CD4-positive, alpha-beta T cell treated with Interleukin-4 for 1 hour (primary cell): ENCODE data around the gene PLAU.
"Not testable (repeated sequence)": the region's sequence is repeated elsewhere in the genome, so short reads cannot be mapped to it uniquely, and the experiment has no call there.

Experiments used
- DNase-seq, 2 donors: peaks; one replicate each; pipeline ENCODE4 v3.0.0-alpha.2; 2020 to 2022

PLAU gene

DNA sequence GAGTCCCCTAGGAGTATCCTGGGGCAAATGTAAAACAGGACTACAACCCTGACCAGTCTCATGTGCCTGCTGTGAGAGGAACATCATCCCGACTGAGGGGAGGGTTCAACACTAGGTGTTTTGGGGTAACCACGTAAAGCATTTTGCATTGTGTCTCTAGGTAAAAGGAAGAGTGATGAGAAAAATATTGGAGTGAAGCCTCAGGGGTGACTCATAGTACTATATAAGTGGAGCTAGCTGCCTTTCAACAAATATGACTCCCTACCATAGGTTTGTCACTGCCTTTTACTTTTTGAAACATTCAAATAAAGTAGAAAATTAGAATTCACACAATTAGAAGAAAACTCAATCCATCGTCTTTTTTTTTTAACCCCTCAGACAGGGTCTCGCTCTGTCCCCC is 34.0 kb upstream of the PLAU start:
- no peak for DNase-seq

DNA sequence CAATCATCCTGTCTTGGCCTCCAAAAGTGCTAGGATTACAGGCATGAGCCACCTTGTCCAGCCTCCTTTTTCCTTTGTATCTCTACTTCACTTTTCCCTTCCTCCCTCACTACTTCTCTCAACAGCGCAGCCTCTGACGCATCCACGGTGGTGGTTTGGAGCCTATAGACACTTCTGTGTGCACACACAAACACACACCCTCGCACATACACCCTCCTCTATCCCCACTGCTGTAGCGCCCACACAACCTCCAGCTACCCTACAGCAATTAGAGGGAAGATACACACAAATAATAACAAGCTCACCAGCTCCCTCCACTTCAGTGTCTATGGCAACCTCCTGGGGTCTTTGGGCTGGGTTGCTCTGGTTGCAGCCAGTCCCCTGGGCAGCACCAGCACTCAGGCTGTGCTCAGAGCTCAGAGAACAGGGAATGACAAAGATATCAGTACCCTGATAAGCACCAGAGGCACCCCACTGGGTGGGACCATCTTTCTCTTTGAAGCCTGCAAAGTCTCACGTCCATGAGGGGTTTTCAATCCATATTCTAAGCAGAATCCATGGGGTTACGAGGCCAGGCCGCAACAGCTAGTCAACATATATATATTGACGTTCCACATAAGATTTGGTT is 33.3 kb upstream of the PLAU start:
- no peak for DNase-seq

DNA sequence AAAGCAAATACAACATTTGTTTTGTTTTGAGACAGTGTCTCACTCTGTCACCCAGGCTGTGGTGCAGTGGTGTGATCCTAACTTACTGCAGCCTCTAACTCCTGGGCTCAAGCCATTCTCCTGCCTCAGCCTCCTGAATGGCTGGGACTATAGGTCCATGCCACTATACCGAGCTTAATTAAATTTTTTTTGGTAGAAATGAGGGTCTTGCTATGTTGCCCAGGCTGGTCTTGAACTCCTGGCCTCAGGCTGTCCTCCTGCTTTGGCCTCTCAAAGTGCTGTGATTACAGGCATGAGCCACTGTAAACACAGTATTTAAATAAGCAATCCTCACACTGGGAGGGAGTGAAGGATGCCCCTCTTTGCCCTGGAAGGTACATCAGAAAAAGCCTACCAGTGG is 32.6 kb upstream of the PLAU start:
- no peak for DNase-seq

DNA sequence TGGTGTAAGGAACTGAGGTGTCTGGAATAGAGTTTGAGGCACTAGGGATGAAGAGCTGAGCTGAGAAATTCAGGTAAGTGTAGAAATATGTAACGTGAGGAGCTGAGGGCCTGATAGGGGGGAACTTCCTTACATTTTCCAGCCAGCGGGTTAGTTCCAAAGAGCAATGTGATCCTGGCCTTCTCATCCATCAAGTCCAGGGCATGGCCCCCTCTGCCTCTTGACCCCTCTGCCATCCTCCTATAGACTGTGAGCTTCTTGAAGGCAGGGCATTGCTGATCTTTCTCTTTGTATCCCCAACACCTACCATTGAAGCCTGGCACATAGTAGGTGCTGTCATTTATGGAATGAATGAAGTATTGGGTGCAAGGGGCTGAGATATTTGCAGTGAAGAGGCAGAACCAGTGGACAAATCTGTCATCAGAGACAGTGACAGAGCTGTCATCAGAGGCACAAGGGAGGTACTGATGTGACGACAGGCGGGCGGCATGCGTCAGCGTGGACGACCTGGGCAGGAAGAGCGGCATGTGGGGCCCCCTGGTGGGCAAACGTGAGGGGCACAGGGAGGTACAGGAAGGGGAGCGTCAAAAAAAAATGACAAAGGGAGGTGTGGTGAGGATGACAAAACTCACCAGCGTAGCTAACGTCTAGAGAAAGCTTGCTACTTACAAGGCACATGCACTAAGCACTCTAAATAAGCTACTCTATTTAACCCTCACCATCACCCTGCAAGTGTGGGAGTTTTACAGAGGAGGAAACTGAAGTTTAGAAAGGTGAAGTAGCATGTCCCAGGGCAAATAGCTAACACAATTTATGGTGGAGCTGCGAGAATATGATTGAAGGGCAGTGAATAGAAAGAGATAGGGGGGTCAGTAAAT is 31.4 kb upstream of the PLAU start:
- DNase-seq = peak; percentile 94 to 96

DNA sequence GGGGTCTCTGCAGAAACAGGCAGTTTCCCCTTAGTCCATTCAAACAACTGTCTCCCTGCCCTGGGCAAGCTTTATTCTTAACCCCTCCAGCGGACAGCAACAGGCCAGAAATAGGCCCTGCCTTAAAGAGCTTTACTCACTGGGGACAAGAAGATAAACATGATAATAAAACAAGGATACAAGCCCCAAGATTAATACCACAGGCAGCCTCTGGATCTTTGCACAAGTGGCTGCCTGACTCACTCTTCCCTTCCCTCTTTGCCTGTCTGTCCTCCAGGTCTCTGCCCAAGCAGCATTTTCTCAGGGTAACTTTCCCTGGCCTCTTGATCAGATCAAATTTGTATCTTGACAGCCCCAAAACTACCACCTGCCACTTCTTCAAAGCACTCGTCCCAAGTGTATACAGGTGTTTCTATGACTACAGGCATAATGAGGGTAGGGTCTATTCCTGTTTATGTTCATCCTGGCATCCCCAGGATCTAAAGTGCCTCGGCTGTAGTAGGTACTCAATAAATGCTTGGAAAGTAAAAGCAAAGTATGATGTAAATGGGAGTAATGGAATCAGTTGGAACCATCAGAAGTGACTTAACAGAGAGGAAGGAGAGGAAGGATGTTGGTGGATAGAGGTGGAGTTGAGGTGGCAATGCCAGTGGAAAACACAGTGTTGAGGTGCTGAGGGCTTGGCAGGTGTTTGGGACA is 29.6 kb upstream of the PLAU start:
- no peak for DNase-seq

DNA sequence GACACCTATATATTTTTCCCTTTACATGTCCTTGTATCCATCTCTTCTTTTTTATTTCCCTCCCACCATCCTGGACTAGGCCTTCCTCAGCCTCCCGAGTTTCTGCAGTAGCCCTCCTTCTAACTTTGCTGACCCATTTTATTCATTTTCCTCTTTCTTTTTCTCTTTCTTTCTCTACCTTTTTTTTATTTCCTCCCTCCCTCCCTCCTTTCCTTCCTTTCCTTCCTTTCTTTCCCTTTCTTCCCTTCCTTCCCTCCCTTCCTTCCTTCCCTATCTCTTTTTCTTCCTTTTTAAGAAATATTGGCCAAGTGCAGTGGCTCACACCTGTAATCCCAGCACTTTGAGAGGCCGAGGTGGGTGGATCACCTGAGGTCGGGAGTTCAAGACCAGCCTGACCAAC is 26.9 kb upstream of the PLAU start:
- no peak for DNase-seq

DNA sequence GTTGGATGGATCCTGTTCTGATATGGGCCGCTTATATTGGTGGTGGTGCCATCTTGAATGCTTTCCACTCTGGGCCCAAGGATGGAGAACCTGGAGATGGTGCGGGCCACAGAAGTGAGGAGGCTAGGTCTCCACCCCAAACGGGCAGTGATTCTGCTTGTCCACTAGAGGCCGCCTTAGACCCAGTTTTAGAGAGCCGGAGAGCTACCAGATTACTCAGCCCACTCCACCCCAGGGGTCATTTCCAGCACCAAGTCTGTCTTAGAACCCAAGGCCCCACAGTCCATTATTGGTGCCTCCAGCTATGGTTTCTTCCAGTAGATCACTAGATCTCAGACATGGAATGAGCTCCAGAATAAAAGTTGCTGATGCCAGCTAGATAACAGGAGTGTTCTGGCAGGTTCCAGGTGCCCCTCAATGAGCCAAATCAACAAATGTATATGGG is 24.8 kb upstream of the PLAU start:
- DNase-seq = peak; percentile 79 to 81

DNA sequence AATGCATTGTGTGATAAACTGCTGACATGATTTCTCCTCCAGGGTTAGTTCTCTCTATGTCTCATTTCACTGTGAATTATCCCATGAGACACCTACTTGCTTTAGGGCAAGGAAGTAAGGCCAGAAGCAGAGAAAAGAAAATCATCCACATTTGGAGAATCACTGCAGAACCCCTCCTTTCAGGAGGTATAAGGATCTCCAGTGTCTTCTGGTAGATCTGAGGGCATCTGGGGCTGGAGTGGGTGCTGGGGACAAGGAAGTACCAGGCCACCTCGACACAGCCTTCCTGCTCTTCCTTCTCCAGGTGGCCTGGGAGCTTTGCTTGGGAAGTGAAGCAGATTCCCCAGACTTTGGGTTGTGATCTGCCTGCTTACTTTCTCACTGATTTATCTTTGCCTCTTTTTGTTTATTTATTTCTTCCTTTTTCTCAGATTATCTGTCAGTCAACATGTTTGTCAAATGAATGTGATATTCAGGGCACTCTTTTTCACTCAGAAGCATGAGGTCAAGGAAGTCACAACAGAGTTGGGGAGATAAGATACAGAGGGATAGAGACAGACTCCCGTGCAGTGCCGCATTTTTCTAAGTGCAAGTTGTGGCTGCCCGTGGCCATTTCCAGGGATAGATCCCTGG is 24.2 kb upstream of the PLAU start:
- no peak for DNase-seq

DNA sequence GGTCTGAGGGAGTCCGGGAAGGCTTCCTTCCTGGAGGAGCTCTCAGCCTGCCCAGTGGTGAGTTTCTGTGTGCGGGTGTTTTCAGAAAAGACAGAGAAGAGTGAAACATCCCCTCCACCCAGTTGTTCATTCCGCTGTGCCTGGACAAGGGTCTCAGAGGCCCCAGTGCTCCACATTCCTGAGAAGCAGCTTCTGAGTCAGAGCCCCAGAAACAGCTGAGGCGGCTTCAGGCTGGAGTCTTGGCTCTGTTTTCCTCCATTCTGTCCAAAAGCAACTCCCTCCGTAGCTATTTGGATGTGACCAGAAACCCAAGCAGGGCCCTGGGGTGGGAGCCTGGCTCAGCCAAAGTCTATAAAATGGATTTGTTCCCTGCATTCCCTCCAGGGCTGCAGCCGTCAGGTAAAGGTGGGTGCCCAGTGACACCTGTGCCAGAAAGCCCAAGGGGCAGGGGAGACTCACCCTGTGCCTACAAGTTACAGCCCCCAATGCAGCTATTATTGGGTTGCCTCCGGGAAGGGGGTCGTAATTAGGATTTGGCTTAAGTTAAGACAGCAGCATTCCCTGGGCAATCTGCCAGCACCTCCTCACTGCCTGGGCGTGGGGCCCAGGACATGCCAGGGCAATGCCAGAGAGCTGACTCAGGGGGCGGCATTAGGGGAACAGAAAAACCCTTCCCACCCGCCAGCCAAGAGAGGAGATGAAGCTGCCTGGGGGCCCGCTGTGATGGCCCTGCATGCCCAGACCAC is 23.5 kb upstream of the PLAU start:
- no peak for DNase-seq

DNA sequence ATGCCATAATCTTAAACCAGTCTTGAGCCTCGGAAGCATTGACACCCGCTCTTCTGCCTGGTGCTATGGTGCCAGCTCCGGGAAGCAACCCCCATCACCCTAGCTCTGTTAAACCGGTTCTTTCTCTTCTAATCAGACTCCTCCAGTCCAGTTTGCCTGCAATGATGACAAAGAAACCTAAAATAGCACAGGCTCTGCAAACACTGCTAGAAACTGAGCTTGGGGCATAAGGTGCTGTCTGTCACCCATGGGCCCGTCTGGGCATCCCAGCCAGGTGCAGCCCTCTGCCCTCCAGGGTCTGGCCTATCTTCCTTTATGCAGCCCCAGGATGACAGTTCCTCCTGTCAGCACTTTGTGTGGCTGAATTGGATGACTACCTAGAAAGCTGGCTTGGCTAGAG is 22.4 kb upstream of the PLAU start:
- no peak for DNase-seq

DNA sequence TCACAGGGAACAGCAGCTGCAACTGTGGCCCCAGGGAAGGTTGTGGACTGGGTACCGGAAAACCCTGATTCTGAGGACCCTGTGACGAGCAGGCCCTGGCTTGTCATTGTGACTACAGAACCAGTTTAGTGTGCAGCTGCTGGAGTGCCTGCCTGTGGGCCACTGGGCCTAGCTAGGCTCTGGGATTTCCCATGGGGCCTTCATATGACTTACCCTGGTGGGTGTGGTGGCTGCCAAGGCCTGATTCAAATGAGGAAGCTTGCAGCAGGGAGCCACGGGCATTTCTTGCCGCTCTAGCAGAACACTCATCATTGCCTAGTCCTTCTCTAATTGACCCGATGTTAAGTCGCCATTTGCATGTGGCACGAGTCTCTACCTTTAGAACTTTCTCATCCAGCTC is 21.9 kb upstream of the PLAU start:
- DNase-seq = peak; percentile 25 to 83

DNA sequence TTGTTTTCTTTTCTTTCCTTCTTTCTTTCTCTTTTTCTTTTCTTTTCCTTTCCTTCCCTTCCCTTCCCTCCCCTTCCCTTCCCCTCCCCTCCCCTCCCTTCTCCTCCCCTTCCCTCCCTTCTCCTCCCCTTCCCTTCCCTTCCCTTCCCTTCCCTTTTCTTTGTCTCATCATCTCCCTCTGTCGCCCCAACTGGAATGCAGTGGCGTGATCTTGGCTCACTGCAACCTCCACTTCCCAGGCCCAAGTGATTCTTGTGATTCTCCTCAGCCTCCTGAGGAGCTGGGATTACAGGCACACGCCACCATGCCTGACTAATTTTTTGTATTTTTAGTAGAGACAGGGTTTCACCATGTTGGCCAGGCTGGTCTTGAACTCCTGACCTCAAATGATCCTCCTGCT is 21.5 kb upstream of the PLAU start:
- DNase-seq = not testable (repeated sequence)

DNA sequence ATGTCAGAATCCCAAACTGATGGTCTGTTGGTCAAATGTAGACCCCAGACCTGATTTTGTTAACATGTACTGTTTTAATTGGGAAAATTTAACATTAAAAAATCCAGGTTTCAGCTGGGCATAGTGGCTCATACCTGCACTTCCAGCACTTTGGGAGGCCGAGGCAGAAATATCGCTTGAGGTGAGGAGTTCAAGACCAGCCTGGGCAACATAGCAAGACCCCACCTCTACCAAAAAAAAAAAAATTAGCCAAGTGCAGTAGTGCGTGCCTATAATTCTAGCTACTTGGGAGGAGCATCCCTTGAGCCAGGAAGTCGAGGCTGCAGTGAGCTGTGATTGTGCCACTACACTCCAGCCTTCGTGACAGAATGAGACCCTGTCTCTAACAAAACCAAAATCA is 20.7 kb upstream of the PLAU start:
- DNase-seq = no peak

DNA sequence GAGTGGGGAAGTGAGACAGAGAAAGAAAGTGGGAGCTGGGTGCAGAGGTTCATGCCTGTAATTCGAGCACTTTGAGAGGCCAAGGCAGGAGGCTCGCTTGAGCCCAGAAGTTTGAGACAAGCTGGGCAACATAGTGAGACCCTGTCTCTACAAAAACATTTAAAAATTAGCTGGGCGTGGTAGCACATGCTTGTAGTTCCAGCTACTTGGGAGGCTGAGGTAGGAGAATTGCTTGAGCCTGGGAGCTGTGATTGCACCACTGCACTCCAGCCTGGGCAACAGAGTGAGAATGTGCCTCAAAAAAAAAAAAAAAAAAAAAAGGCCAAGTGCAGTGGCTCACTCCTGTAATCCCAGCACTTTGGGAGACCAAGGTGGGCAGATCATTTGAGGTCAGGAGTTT is 20.1 kb upstream of the PLAU start:
- not testable (repeated sequence) for DNase-seq

DNA sequence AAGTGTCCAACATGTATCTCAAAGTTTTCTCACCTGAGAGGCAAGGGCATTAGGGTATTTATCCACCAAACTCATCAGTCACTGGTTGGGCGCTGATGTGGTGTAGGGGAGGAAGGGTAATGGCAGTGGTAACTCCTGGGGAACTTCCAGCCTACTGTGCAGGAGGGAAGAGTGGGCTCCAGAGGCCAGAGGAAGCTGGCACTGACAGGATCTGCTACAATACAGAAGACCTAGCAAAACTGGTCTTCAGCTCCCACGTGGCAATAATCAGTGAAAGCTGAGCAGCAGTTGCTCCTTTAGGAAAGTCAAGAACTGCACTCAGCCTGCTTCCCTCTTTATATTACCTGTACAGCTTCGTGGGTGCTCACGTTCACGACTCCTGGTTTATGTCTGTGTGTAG is 19.4 kb upstream of the PLAU start:
- no peak for DNase-seq

DNA sequence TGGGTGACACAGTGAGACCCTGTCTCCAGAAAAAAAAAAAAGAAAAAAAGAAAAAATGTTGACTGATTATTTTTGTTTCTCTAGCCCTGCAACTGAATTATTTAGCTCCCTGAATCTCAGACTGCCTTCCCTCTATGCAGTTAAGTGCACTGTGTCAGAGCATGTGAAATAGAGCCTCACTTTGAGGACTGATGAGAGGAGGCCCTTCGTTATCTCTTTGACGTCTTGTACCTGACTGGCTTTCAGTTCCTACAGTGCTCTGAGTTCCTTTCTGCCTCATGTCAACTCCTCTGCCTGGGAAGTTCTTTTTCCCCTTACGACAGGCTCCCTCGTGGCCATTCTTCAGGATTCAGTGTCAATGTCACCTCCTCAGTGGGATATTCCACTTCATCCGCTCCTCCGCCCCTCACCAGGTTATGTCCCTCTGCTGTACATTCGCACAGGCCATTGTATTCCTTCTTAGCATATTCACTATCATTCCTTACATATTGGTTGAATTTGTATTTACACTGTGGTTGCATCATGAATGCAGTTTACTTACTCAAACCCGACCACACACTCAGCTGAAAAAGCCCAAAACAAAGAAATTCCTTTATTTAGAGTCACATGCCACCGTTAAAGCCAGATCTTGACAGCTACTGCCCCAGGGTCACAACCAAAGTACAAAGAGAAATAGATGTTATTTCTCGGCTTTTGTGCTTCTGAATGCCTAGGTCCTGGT is 18.5 kb upstream of the PLAU start:
- DNase-seq = no peak

DNA sequence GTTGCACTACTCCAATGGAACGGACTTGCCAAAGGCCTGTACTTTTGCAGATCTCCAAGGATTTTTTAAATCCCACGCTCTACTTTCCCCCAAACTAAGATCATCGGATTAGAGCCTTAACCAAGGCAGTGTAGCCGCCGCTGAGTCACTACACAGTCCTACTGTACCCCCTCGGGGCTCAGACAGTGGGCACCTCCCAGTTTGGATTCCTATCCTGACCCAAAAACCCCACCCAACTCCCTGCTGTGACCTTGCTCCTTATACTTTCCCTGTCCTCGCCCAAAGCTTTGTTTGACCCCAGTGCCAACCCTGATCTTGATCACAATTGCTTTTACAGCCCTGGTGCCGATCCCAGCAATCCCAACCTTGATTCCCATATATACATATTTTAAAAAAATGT is 17.5 kb upstream of the PLAU start:
- no peak for DNase-seq

DNA sequence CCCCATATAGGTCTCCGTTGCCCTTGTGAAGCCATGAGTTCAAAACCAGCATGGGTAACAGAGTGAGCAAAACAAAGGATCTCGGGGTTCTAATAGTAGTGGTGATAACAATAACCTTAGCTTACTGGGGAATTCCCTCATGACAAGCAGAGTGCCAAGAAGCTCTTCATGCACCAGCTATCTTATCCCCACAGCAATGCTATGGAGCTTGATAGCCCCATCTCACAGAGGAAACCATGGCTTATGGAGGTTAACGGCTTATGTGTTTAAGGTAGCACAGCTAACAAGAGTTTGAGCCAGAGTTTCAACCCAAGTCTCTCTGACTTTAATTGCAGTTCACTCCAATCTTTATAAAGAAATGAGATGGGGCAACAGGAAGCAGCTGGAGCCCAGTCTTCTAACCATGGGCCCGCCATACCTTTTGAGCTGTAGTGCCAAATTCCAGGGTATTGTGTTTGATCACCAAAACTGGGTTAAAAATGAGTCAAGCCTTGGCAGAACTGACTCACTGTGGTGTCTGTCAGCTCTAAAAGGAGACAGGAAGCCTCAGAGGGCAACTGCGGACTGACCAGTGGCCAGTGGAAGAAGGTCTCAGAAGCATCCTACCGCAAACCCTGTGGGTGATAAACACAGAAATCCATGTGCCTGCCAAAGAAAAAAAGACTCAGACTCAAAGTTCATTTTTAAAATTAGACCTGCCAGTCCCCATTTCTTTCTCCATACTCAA is 16.5 kb upstream of the PLAU start:
- DNase-seq = no peak

DNA sequence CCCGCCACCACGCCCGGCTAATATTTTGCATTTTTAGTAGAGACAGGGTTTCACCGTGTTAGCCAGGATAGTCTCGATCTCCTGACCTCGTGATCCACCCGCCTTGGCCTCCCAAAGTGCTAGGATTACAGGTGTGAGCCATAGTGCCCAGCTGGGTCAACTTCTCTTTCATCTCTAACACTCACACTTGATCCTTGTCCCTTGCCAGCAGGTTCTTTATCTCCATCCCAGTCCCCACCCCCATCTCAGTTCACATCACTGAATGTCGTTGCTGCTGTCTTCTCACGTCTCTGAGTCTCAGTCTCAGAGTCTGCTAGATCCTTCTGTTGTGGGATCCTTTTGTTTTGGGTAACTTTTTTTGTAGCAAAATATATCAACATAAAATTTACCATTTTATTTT is 15.6 kb upstream of the PLAU start:
- not testable (repeated sequence) for DNase-seq

DNA sequence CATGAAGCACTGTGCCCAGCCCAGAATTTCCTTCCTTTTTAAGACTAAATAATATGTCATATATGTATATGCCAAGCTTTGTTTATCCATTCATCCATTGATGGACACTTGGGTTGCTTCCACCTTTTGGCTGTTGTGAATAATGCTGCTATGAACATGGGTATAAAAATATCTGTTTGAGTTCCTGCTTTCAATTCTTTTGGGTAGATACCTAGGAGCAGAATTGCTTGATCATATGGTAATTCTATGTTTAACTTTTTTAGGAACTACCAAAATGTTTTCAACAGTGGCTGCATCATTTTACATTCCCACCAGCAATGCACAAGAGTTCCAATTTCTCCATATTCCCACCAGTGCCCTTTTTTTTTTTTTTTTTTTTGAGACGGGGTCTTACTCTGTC is 13.2 kb upstream of the PLAU start:
- DNase-seq = no peak

DNA sequence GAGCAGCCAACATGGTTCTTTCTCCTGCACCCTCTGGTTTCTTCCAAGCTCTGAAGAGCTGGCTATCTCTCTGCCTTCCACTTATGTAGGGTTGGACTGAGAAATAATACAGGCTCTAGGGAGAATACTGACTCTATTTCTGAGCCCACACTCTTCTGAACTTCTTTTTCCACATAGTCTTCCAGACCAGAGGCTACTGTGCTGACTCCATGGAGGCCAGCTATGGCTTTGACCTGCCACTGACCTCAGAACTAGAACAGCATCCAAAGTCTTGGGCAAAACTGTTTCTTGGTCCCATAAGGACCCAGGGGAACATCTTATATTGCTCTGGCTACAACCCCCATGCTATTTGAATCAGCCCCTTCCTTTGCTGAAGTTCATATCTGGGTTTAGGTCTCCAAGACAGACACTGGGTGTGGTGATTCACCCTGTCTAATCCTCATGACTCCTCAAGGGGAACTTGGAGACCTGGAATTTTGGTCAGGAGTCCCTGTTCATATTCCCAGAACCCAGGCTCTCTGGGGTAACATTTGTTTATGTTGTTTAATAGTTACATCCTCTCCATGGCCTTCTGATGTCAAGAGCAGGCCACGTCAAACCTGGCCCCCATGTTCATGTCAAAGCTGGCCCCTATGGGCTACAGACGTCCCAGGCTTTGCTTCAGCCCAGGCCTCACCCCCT is 12.1 kb upstream of the PLAU start:
- no peak for DNase-seq
